H9 (cell line): ENCODE results near the gene EED. TPM values are rescaled to one million over a fixed set of nuclear protein-coding genes. Genes with fewer than 3 reads are reported as not detected.

ENCODE experiments used
- DNase-seq: peaks from one replicate; pipeline ENCODE4 v3.0.0-alpha.2; 2017
- H2AFZ ChIP-seq: one replicate; pipeline ENCODE4 v1.6.1; 2013; ENCODE audit warnings: mild to moderate bottlenecking, low read length, control low read depth, moderate library complexity
- H2AK5ac ChIP-seq: 2 replicates; pipeline ENCODE4 v1.6.1; 2013; ENCODE audit warnings: low read length, control low read depth, mixed read lengths; ENCODE audit not compliant: insufficient read length
- H2BK120ac ChIP-seq: one replicate; pipeline ENCODE4 v1.6.1; 2013; ENCODE audit warnings: low read depth, mild to moderate bottlenecking, low read length, control low read depth, inconsistent platforms; ENCODE audit not compliant: poor library complexity, severe bottlenecking
- H2BK12ac ChIP-seq: 2 replicates; pipeline ENCODE4 v1.6.1; 2013; ENCODE audit warnings: low read length, control low read depth, mixed read lengths, low read depth; ENCODE audit not compliant: insufficient read length
- H2BK15ac ChIP-seq: 2 replicates; pipeline ENCODE4 v1.6.1; 2013; ENCODE audit warnings: low read depth, low read length, control low read depth
- H2BK20ac ChIP-seq: one replicate; pipeline ENCODE4 v1.6.1; 2013; ENCODE audit warnings: low read depth, mild to moderate bottlenecking, low read length, control low read depth, inconsistent platforms; ENCODE audit not compliant: poor library complexity, severe bottlenecking
- H2BK5ac ChIP-seq: 2 replicates; pipeline ENCODE4 v1.6.1; 2013; ENCODE audit warnings: low read length, control low read depth, mixed read lengths; ENCODE audit not compliant: insufficient read length
- H3K14ac ChIP-seq: 2 replicates; pipeline ENCODE4 v1.6.1; 2013; ENCODE audit warnings: low read length, control low read depth; ENCODE audit not compliant: insufficient read depth
- H3K18ac ChIP-seq: 2 replicates; pipeline ENCODE4 v1.6.1; 2013; ENCODE audit warnings: low read depth, mild to moderate bottlenecking, mixed read lengths, low read length, control low read depth; ENCODE audit not compliant: insufficient read length
- H3K23ac ChIP-seq: 2 replicates; pipeline ENCODE4 v1.6.1; 2013; ENCODE audit warnings: low read length, control low read depth, mixed read lengths, low read depth; ENCODE audit not compliant: insufficient read length
- H3K23me2 ChIP-seq: 2 replicates; pipeline ENCODE4 v1.6.1; 2013; ENCODE audit warnings: low read depth, mild to moderate bottlenecking, mixed read lengths, low read length, control low read depth; ENCODE audit not compliant: insufficient read length, poor library complexity, severe bottlenecking
- H3K27ac ChIP-seq: 2 replicates; pipeline ENCODE4 v1.5.1; 2013; ENCODE audit warnings: low read length, control low read depth, mixed read lengths, low read depth; ENCODE audit not compliant: insufficient read length
- H3K27me3 ChIP-seq: 2 replicates; pipeline ENCODE4 v1.6.1; 2013; ENCODE audit warnings: low read length, control low read depth, inconsistent platforms; ENCODE audit not compliant: insufficient read depth
- H3K4ac ChIP-seq: 2 replicates; pipeline ENCODE4 v1.6.1; 2013; ENCODE audit warnings: low read depth, mild to moderate bottlenecking, control low read depth, inconsistent platforms, low read length, moderate library complexity
- H3K4me1 ChIP-seq: 2 replicates; pipeline ENCODE4 v1.6.1; 2013; ENCODE audit warnings: low read length, control low read depth, inconsistent platforms; ENCODE audit not compliant: insufficient read depth
- H3K4me2 ChIP-seq: 2 replicates; pipeline ENCODE4 v1.6.1; 2013; ENCODE audit warnings: low read length, control low read depth, mixed read lengths; ENCODE audit not compliant: insufficient read length, insufficient read depth
- H3K56ac ChIP-seq: 2 replicates; pipeline ENCODE4 v1.6.1; 2013; ENCODE audit warnings: low read depth, mild to moderate bottlenecking, mixed read lengths, low read length, control low read depth; ENCODE audit not compliant: insufficient read length
- H3K79me1 ChIP-seq: 2 replicates; pipeline ENCODE4 v1.6.1; 2013; ENCODE audit warnings: low read depth, mild to moderate bottlenecking, moderate library complexity, low read length, control low read depth, inconsistent platforms; ENCODE audit not compliant: insufficient read depth, poor library complexity, severe bottlenecking
- H3K79me2 ChIP-seq: 2 replicates; pipeline ENCODE4 v1.6.1; 2013; ENCODE audit warnings: low read length, control low read depth, inconsistent platforms; ENCODE audit not compliant: insufficient read depth
- H3K9ac ChIP-seq: 2 replicates; pipeline ENCODE4 v1.6.1; 2013; ENCODE audit warnings: low read length, control low read depth, mixed read lengths; ENCODE audit not compliant: insufficient read length; ENCODE audit errors: extremely low read depth
- H3K9me3 ChIP-seq: one replicate; pipeline ENCODE4 v1.6.1; 2013; ENCODE audit warnings: low read depth, low read length, inconsistent platforms; ENCODE audit not compliant: control insufficient read depth
- H3T11ph ChIP-seq: one replicate; pipeline ENCODE4 v1.6.1; 2013; ENCODE audit warnings: mild to moderate bottlenecking, low read length, control low read depth, inconsistent platforms
- H4K20me1 ChIP-seq: one replicate; pipeline ENCODE4 v1.6.1; 2013; ENCODE audit not compliant: control insufficient read depth, insufficient read length, insufficient read depth
- H4K5ac ChIP-seq: 2 replicates; pipeline ENCODE4 v1.6.1; 2013; ENCODE audit warnings: low read depth, mild to moderate bottlenecking, mixed read lengths, low read length, control low read depth; ENCODE audit not compliant: insufficient read length
- H4K8ac ChIP-seq: replicated peaks from 2 replicates; pipeline ENCODE4 v1.6.1; 2013; ENCODE audit warnings: low read length, control low read depth, mixed read lengths, low read depth; ENCODE audit not compliant: insufficient read length
- H4K91ac ChIP-seq: 2 replicates; pipeline ENCODE4 v1.6.1; 2013; ENCODE audit warnings: low read depth, mild to moderate bottlenecking, moderate library complexity, mixed read lengths, low read length, control low read depth; ENCODE audit not compliant: insufficient read length
- H3K27ac Mint-ChIP-seq, 3 experiments: 2 replicates in 2 of 3; 3 replicates in 1 of 3; pipeline ENCODE4 v1.8.0; 2020 to 2021; ENCODE audit warnings: mixed read lengths in 3 of 3, mild to moderate bottlenecking in 1 of 3, moderate library complexity in 1 of 3
- H3K27me3 Mint-ChIP-seq: 2 replicates; pipeline ENCODE4 v1.8.0; 2021; ENCODE audit warnings: low read depth, mild to moderate bottlenecking, moderate library complexity, mixed read lengths
- H3K36me3 Mint-ChIP-seq, 3 experiments: 2 replicates in 2 of 3; 3 replicates in 1 of 3; pipeline ENCODE4 v1.8.0; 2020 to 2021; ENCODE audit warnings: low read depth in 3 of 3, mixed read lengths in 3 of 3; ENCODE audit not compliant: insufficient read depth in 1 of 3
- H3K4me1 Mint-ChIP-seq, 2 experiments: 2 replicates each; pipeline ENCODE4 v1.8.0; 2020; ENCODE audit warnings: mixed read lengths in 2 of 2
- H3K4me3 Mint-ChIP-seq, 2 experiments: 2 replicates in 1 of 2; 3 replicates in 1 of 2; pipeline ENCODE4 v1.8.0; 2020 to 2021; ENCODE audit warnings: mild to moderate bottlenecking in 2 of 2, mixed read lengths in 2 of 2, moderate library complexity in 1 of 2
- H3K9me3 Mint-ChIP-seq, 2 experiments: 2 replicates in 1 of 2; 3 replicates in 1 of 2; pipeline ENCODE4 v1.8.0; 2020; ENCODE audit warnings: mild to moderate bottlenecking in 2 of 2, mixed read lengths in 2 of 2, moderate library complexity in 1 of 2
- WGBS: extraction: QIAGEN DNeasy Blood & Tissue Kit; methylation state at CpG from one replicate; pipeline ENCODE4 v1.1.7; 2013; ENCODE audit warnings: missing lambda C conversion rate, low lambda C conversion rate, mixed read lengths; ENCODE audit not compliant: insufficient read length; ENCODE audit errors: extremely low coverage; 5-methylcytosine and 5-hydroxymethylcytosine counted together
- total RNA-seq: library from RNA; stranded (reverse); gene quantifications from 2 replicates; pipeline ENCODE4 v1.2.1, GENCODE V29; 2021
- TF ChIP-seq, protein P1 (sequence below): fragments of 200-600 bp; sonication (generic); conservative IDR thresholded peaks from 3 replicates; pipeline ENCODE4 v1.8.0; 2021; ENCODE audit warnings: antibody characterized with exemption, mild to moderate bottlenecking

Gene EED
- total RNA-seq, 1 experiment from 2014 or later, result 34.1 TPM

GRCh38 chr11:86302092-86302793 is 57.7 kb downstream of the EED start, which contains the start of gene HIKESHI:
Gene HIKESHI (plus strand): TSS chr11:86302240. CDS start chr11:86302449, 209 bp downstream.
- H3K27ac Mint-ChIP-seq, result peak within 1 kb of the TSS; percentile 98 to 100 (median 99)
- Histone ChIP-seq H2BK20ac (no peak within 1 kb of the TSS), H4K20me1 (no peaks in the 10 kb centered on the region), H2BK12ac (no peak within 1 kb of the TSS), H4K91ac (no peak within 1 kb of the TSS), H3K23me2 (no peaks in the 10 kb centered on the region), H2AK5ac (no peak within 1 kb of the TSS), H2BK120ac (no peak within 1 kb of the TSS), H3K4me1 (no peaks in the 10 kb centered on the region), H3K9me3 (no peaks in the 10 kb centered on the region), H3K27ac (no peak within 1 kb of the TSS), H4K8ac (no peak within 1 kb of the TSS), H3K4ac (no peak within 1 kb of the TSS), H4K5ac (peak within 1 kb of the TSS; percentile 54), H3K4me2 (peak within 1 kb of the TSS; percentile 88), H3K79me1 (no peaks in the 10 kb centered on the region), H2BK5ac (peak within 1 kb of the TSS; percentile 47), H3K18ac (peak within 1 kb of the TSS; percentile 94), H3K14ac (peak within 1 kb of the TSS; percentile 93), H3K9ac (peak within 1 kb of the TSS; percentile 93), H2AFZ (no peak within 1 kb of the TSS), H2BK15ac (no peak within 1 kb of the TSS), H3K27me3 (no peaks in the 10 kb centered on the region), H3K23ac (no peak within 1 kb of the TSS), H3T11ph (no peak within 1 kb of the TSS), H3K79me2 (peaks cover 2% of the 10 kb centered on the region; the same call in 1 of the 2 replicates), H3K56ac (no peak within 1 kb of the TSS)
- peaks cover 7% of the 10 kb centered on the region for H3K27me3 Mint-ChIP-seq
- WGBS, result no CpG with 5 or more reads among the region's 30 CpGs
- DNase-seq, result peak; percentile 96
- TF ChIP-seq, protein P1, sequence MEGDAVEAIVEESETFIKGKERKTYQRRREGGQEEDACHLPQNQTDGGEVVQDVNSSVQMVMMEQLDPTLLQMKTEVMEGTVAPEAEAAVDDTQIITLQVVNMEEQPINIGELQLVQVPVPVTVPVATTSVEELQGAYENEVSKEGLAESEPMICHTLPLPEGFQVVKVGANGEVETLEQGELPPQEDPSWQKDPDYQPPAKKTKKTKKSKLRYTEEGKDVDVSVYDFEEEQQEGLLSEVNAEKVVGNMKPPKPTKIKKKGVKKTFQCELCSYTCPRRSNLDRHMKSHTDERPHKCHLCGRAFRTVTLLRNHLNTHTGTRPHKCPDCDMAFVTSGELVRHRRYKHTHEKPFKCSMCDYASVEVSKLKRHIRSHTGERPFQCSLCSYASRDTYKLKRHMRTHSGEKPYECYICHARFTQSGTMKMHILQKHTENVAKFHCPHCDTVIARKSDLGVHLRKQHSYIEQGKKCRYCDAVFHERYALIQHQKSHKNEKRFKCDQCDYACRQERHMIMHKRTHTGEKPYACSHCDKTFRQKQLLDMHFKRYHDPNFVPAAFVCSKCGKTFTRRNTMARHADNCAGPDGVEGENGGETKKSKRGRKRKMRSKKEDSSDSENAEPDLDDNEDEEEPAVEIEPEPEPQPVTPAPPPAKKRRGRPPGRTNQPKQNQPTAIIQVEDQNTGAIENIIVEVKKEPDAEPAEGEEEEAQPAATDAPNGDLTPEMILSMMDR, result no peak
- H3K9me3 Mint-ChIP-seq, result peaks cover 1 to 3% of the 10 kb centered on the region in 2 experiments; a peak in 1 of 5 replicates
- peak within 1 kb of the TSS; percentile 99 to 100 for H3K4me3 Mint-ChIP-seq
- peaks cover 5 to 10% (median 9%) of the 10 kb centered on the region in 3 experiments; a peak in 6 of 7 replicates for H3K36me3 Mint-ChIP-seq
- peaks cover 12 to 14% of the 10 kb centered on the region in 2 experiments for H3K4me1 Mint-ChIP-seq
